HG03064 (cell line): Measurements from ENCODE around the gene DUOX1.
"Not testable (repeated sequence)": the region's sequence is repeated elsewhere in the genome, so short reads cannot be mapped to it uniquely, and the experiment has no call there.

Source experiments
- ATAC-seq: cut with Tn5 transposase; IDR thresholded peaks from one replicate; pipeline ENCODE4 v1.9.1; 2021; ENCODE audit warnings: low read depth; ENCODE audit not compliant: unreplicated experiment

Gene DUOX1

DNA sequence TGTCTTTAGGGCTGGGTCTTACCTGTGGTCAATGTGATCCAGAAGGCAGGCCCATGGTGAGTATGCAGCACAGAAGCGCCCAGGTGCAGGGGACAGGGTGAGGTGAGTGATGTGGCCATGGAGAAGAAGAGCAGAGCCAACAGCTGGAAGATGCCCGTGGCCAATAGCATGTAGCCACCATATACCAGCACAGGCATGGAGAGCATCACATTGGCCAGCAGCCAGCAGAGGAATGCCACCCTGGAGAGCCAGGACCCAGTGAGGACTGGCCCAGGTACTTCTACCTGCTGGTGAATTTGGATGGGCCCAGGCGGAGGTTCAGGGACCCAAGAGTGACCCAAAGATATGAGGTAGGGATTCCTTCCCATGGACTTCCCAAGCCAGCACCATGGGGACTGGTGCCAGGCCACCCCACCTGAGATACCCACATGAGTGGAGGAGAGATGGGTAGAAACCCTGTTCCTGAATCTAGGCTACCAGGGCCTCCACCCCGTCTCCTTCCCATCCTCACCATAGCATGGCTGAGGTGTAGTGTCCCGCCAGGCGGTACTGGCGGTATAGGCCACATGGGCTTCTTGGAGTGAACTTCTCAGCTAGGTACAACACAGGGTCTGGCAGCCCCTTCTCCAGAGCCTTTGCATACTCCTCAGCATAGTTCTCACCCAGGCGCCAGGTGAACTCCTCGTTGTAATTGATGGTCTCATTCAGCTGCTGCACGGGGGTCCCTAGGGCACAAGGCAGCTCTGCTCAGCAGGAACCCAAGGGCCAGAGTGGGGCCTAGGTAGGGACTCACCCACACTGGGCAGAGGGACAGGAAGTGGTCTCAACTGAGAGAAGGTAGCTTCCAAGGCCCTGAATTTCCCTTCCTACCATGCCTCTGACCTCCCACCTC, 9.5 kb upstream of the DUOX1 start:
- ATAC-seq = no peak

DNA sequence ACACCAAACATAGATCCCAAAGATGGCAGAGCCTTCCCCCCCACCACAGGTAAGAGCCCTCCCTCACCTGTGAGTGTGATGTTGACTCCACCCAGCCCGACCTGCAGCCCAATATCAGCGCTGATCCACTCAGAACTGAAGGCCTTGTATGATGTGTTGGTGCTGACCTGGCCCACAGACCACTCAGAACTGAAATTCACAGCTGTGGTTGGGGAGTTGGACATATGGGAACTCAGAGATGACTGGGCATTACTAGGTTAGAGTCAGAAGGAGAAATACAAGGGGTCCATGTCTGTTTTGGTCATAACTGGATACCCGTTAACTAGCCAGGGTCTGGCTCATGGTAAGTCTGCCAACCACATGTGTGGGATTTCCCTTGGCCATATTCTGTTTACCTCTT, 8.8 kb upstream of the DUOX1 start:
- ATAC-seq = no peak

- ATAC-seq = no peak
Measured at GRCh38 chr15:45121706-45122417, 7.9 kb upstream of the DUOX1 start.

- ATAC-seq = no peak
Measured at GRCh38 chr15:45122719-45123118, 7.1 kb upstream of the DUOX1 start.

- ATAC-seq = no peak
Measured at GRCh38 chr15:45123397-45123796, 6.4 kb upstream of the DUOX1 start.

DNA sequence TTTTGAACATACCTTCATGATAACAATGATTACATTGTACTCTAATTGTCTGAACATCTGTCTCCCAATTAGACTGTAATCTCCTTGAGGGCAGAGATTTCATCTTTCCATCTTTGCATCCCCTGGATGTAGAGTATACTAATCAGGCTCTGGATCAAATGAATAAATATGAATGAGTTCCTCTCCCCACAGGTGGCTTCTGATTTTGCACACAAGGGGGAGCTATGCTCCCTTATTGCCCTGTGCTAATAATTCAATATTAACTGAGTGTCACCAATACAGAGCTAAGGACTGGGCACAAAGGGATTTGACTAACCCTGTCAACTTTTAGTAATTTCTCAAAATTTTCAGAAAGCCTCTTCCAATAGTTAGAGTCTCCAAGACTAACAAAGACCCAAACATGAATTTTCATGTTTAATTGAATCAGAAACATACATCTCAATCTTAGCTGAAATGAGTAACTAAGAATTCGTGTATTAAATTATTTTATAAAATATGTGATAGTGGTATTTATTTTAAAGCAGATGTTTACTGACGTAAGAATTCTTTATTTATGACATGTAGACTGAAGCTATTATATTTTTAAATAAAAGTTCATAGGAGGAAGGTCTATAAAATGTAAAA, 3.1 kb upstream of the DUOX1 start:
- no peak for ATAC-seq

- ATAC-seq = no peak
Measured at GRCh38 chr15:45128971-45129639, 689 bp upstream of the DUOX1 start.

DNA sequence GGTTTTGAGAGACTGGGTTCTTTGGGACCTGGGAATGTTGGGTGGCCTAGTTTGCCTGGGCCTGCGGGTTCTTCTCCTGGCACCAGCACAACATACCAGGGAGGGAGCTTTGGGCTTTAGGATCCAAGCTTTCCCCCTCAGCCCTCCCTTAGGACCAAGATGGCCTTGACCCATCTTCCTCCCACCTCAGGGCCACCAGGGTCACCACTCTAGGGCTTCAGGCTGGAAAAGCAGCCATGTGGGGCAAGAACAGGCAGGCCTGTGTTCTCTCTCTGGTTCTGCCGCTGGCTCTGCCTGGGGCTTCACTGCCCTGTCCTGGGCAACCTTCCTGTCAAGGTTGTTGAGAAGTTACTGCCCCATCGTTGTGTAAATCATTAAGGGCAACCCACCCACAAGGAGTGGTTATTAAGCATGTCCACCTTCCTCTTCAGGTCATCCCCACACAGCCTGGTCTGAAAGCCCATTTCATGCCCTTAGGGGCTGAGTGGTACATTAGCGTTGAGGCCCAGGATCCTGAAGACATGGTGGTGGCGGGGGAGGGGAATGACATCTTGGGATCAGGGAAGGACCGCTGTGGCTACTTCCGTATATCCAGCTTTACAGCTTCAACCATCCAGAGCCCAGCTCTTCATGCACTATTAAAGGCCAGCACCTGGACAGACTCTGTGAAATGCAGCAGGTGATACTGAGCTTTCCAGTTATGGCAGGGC, 652 bp downstream of the DUOX1 start:
- ATAC-seq = no peak

DNA sequence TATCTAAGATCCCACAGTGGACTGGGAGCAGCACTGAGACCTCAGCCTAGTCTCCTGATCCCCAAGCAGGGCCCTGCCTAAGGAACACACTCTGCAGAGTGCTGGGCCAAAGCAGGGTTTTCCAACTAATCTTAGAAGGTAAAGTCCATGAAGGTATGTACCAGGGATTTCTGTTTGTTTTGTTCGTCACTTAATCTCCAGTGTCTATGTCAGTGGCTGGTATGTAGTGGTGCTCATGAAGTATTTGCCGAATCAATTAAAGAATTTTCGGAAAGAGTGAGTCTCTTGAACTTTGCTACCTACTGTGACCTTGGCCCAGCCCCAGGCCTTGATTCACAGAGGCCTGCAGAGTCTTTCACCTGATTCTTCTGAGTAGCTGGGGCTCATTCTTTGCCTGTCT, 1.7 kb downstream of the DUOX1 start:
- ATAC-seq = no peak

DNA sequence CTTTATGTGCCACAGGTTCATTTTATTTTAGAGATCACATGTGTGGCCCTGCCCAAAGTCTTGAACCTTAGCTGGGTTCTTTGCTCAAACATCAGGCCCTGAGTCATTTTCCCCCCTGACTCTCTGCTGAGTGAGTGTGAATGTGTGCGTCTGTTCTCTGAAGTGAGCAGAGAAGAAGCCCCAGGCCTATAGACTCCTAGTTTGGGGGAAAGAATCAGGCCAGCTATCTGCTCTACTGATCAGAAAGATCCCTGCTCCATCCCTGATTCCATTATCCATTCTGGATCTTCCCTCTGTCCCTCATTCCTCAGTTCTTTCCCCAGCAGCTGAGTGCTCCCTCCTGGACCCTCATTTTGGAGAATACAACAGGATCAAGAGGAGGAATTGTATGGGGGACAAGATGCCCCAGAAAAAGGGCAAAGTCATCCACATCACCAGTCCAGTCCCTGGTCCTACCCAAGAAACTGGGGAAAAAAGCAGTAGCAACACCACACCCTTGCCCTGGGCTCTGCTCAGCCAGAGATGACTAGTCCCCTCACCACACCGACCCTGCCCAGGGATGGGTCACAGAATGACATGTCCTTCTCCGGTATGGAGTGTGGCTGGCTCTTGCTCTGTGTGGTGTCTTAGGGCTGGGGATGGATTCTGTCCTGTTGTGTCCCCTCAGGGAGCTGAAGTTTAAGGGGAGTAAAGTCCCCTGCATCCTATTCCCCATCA, 3.2 kb downstream of the DUOX1 start:
- no peak for ATAC-seq

DNA sequence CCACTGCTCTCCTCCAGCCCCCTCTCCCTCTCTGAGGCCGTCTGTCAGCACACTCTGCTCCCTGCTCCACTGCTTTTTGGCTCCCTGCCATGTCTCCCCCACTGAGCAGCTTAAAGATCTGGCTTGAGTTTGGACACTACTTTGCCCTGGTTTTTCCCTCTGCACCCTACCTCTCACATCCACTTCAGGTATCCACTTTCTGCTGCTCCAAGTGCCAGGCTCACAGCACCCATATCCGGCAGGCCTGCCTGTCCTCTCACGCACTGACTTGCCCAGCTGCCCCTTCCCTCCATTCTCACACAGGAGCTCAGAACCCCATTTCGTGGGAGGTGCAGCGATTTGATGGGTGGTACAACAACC, 3.7 kb downstream of the DUOX1 start:
- ATAC-seq = no peak

GRCh38 chr15:45134046-45134445, 4.3 kb downstream of the DUOX1 start:
- no peak for ATAC-seq

DNA sequence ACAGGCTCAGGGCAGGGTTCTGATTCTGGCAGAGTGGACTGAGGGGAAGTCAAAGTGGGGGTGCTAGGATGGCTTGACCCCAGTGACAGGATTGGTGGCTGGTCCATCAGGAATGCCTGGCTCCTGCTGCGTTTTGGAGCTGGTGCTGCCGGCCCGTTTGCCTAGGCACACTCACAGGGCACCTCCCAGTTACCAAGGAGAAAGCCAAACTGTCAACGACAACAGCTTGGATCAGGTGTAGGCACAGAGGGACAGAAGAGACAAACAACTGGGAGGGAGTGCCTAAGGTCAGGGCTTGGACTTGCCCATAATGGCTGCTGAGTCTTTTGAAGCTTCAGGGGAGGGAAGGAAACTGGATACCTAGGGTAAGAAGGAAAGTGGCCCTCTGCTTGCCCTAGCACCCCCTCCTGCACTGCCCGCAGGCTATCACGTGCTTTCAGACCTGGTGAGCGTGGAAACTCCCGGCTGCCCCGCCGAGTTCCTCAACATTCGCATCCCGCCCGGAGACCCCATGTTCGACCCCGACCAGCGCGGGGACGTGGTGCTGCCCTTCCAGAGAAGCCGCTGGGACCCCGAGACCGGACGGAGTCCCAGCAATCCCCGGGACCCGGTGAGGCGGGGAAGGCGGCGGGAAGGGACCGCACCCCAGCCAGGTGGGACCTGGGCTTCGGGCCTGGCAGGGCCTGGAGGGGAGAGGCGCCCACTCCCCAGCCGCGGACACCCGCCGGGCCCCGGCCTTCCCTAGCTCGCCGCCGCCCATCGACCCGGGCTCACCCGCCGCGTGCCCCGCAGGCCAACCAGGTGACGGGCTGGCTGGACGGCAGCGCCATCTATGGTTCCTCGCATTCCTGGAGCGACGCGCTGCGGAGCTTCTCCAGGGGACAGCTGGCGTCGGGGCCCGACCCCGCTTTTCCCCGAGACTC, 5.1 kb downstream of the DUOX1 start:
- no peak for ATAC-seq

- ATAC-seq = not testable (repeated sequence)
Measured at GRCh38 chr15:45135705-45136377, 6.0 kb downstream of the DUOX1 start.

DNA sequence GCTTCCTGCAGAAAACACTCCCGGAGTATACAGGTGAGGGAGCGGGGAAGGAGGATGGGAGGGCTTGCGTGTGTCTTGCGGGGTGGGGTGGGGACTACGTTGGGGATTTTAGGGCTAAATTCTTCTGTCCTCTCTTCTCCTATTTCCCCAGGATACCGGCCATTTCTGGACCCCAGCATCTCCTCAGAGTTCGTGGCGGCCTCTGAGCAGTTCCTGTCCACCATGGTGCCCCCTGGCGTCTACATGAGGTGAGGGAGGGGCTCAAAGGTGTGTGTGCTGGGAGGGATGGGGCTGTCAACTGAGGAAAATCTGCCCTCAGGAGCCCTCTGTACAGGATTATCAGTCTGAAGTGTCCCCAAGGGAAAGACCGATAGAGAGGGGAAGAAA, 6.6 kb downstream of the DUOX1 start:
- no peak for ATAC-seq

GRCh38 chr15:45137703-45138102, 7.9 kb downstream of the DUOX1 start:
- no peak for ATAC-seq

DNA sequence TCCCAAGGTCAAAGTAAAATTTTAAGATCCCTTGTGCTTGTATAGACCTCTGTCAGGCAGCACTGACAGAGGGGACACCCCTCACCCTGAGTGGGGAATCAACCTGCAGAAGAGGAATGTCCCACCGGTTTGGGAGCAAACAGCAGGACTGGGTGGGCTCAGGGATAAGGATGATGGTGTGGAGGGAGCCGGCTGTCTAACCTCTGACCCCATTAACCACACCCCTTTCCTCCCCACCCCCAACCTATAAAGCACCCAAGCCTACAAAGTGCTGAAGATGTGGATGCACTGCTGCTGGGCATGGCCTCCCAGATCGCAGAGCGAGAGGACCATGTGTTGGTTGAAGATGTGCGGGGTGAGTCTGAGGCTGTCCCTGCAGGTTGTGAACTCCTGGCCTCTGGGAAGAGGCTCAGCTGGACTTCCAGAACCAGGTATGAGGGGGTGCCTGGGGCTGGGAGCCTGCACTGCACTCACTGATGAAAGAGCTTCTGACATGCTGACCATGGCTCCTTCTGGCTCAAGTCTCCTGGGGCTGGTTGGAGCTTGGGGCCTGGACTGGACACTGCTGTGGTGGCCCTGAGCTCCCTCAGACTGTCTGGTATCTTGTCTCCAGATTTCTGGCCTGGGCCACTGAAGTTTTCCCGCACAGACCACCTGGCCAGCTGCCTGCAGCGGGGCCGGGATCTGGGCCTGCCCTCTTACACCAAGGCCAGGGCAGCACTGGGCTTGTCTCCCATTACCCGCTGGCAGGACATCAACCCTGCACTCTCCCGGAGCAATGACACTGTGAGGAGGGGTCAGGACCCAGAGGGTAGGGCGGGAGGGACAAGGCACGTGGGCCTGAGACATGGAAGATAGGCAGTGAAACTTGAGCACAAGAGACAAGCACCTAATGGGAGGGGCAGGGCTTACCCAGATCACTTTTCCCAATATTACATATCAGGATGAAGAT, 9.3 kb downstream of the DUOX1 start:
- no peak for ATAC-seq
